SK-N-MC (cell line): ENCODE results near the gene AQP1.

Experiments
- EZH2 ChIP-seq: fragments of 200-600 bp; sonication (generic); IDR thresholded peaks from one replicate; pipeline ENCODE4 v1.6.1; 2017; ENCODE audit warnings: antibody characterized with exemption
- POLR2AphosphoS5 ChIP-seq: IDR thresholded peaks from 2 replicates; pipeline ENCODE4 v1.6.1; 2012; ENCODE audit warnings: mild to moderate bottlenecking, low read depth, low read length, borderline replicate concordance

DNA sequence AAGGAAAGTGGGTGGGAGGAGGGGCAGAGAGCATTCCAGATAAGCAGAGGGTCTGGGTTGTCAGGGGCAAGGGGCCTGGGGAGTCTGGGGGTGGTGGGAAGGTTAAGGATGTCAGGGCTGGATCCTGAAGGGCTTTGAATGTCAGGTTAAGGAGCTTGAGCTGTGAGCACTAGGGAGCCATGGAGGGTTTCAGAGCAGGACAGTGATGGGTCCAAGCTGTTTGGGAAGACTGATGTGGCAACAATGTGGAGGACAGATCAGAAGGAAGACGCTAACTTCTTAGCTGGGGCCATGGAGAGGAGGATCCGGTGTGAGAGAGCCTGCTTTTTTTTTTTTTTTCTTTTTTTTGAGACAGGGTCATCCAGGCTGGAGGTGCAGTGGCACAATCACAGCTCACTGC, 13.9 kb upstream of the AQP1 start:
- TF ChIP-seq POLR2AphosphoS5 (no peak), EZH2 (no peak)
